Measurements from ENCODE around the gene GUK1.

DNA sequence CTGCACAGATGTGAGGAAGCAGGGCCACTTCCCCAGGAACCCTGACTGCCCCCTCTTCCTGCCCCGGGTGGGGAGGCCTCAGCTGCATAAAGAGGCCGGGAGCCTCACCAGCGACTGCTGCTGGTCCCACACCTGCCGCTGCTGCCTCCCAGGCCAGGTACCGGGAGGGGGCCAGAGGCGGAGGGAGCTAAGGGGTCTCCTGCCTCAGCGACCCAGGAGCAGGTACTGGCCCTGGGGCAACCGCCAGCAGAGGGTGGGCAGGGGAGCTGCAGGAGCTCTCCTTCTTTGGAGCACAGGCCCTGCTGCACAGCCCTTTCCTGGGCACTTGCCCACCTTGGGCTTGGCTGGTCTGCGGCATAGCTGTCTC lies 16.4 kb downstream of the GUK1 start:
- TF ChIP-seq, protein P1, sequence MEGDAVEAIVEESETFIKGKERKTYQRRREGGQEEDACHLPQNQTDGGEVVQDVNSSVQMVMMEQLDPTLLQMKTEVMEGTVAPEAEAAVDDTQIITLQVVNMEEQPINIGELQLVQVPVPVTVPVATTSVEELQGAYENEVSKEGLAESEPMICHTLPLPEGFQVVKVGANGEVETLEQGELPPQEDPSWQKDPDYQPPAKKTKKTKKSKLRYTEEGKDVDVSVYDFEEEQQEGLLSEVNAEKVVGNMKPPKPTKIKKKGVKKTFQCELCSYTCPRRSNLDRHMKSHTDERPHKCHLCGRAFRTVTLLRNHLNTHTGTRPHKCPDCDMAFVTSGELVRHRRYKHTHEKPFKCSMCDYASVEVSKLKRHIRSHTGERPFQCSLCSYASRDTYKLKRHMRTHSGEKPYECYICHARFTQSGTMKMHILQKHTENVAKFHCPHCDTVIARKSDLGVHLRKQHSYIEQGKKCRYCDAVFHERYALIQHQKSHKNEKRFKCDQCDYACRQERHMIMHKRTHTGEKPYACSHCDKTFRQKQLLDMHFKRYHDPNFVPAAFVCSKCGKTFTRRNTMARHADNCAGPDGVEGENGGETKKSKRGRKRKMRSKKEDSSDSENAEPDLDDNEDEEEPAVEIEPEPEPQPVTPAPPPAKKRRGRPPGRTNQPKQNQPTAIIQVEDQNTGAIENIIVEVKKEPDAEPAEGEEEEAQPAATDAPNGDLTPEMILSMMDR (IDR thresholded peaks at IDR 0.05; ENCODE audit: borderline replicate concordance, extremely low read depth, low read length, poor library complexity, severe bottlenecking): no peak
- no peak for TF ChIP-seq EZH2 (IDR thresholded peaks at IDR 0.05; ENCODE audit: borderline replicate concordance, low read depth, low read length, severe bottlenecking)
